ENCODE data around the gene MED15. TPM values are rescaled to one million over a fixed set of nuclear protein-coding genes. Genes with fewer than 3 reads are reported as not detected.
"Not testable (repeated sequence)": the region's sequence is repeated elsewhere in the genome, so short reads cannot be mapped to it uniquely, and the experiment has no call there.

MED15 gene
- total RNA-seq, 2 experiments from 2014 or later = 94.7 to 108 TPM

GRCh38 chr22:20588843-20589581 lies 81.6 kb downstream of the MED15 start:
- peaks cover 4% of the 10 kb centered on the region for H3K36me3 Mint-ChIP-seq (ENCODE audit: low read depth)
- no peak overlapping the region for H3K4me3 Mint-ChIP-seq
- CTCF ChIA-PET = no interaction called here
- intact Hi-C loops (cut with micrococcal nuclease) = no loop called here
- no peaks in the 10 kb centered on the region for H3K9me3 Mint-ChIP-seq
- no peak overlapping the region for H3K27ac Mint-ChIP-seq
- DNase-seq = no peak
- H3K4me1 Mint-ChIP-seq (ENCODE audit: low read depth) = peaks cover 5% of the 10 kb centered on the region
- no peaks in the 10 kb centered on the region for H3K27me3 Mint-ChIP-seq (ENCODE audit: low read depth)

GRCh38 chr22:20589614-20590476 lies 82.4 kb downstream of the MED15 start:
- Mint-ChIP-seq H3K4me1 (ENCODE audit: low read depth) (peaks cover 5% of the 10 kb centered on the region), H3K4me3 (no peak overlapping the region), H3K27me3 (ENCODE audit: low read depth) (no peaks in the 10 kb centered on the region), H3K27ac (no peak overlapping the region), H3K9me3 (no peaks in the 10 kb centered on the region), H3K36me3 (ENCODE audit: low read depth) (peaks cover under 1% of the 10 kb centered on the region)
- intact Hi-C loops (cut with micrococcal nuclease) = no loop called here
- no peak for DNase-seq
- CTCF ChIA-PET = interaction anchor here (1.1 kb wide), 1 partner anchor 26 kb away, joined by 3 read pairs; no protein-coding TSS in a partner anchor

GRCh38 chr22:20590477-20591294 lies 83.3 kb downstream of the MED15 start:
- peaks cover 5% of the 10 kb centered on the region for H3K4me1 Mint-ChIP-seq (ENCODE audit: low read depth)
- DNase-seq = no peak
- no peak overlapping the region for H3K27ac Mint-ChIP-seq
- CTCF ChIA-PET = interaction anchor here (1.1 kb wide), 1 partner anchor 27 kb away, joined by 3 read pairs; no protein-coding TSS in a partner anchor
- H3K27me3 Mint-ChIP-seq (ENCODE audit: low read depth) = no peaks in the 10 kb centered on the region
- H3K9me3 Mint-ChIP-seq = no peaks in the 10 kb centered on the region
- no peak overlapping the region for H3K4me3 Mint-ChIP-seq
- intact Hi-C loops (cut with micrococcal nuclease) = no loop called here
- no peaks in the 10 kb centered on the region for H3K36me3 Mint-ChIP-seq (ENCODE audit: low read depth)

GRCh38 chr22:20591295-20591645 lies 83.9 kb downstream of the MED15 start:
- Mint-ChIP-seq H3K27me3 (ENCODE audit: low read depth) (no peaks in the 10 kb centered on the region), H3K4me1 (ENCODE audit: low read depth) (peaks cover 5% of the 10 kb centered on the region), H3K4me3 (no peak overlapping the region), H3K36me3 (ENCODE audit: low read depth) (no peaks in the 10 kb centered on the region), H3K27ac (no peak overlapping the region), H3K9me3 (no peaks in the 10 kb centered on the region)
- no peak for DNase-seq
- intact Hi-C loops (cut with micrococcal nuclease) = no loop called here
- CTCF ChIA-PET = no interaction called here

GRCh38 chr22:20591660-20592310 lies 84.4 kb downstream of the MED15 start:
- intact Hi-C loops (cut with micrococcal nuclease) = no loop called here
- DNase-seq = no peak
- H3K27me3 Mint-ChIP-seq (ENCODE audit: low read depth) = no peaks in the 10 kb centered on the region
- H3K27ac Mint-ChIP-seq = no peak overlapping the region
- H3K4me3 Mint-ChIP-seq = no peak overlapping the region
- H3K4me1 Mint-ChIP-seq (ENCODE audit: low read depth) = peaks cover 5% of the 10 kb centered on the region
- no peaks in the 10 kb centered on the region for H3K36me3 Mint-ChIP-seq (ENCODE audit: low read depth)
- H3K9me3 Mint-ChIP-seq = no peaks in the 10 kb centered on the region
- CTCF ChIA-PET = interaction anchor here (0.5 to 1.4 kb wide), 2 partner anchors 21 to 1308 kb away, joined by 3 to 6 read pairs; no protein-coding TSS in a partner anchor

- H3K36me3 Mint-ChIP-seq (ENCODE audit: low read depth); H3K4me1 Mint-ChIP-seq (ENCODE audit: low read depth); H3K27me3 Mint-ChIP-seq (ENCODE audit: low read depth); intact Hi-C loops (cut with micrococcal nuclease); DNase-seq; H3K4me3 Mint-ChIP-seq; H3K9me3 Mint-ChIP-seq; H3K27ac Mint-ChIP-seq: not testable (repeated sequence)
- CTCF ChIA-PET = interaction anchor here (1.4 to 1.8 kb wide), 2 partner anchors 11 to 22 kb away, joined by 3 to 8 read pairs; no protein-coding TSS in a partner anchor
Measured at GRCh38 chr22:20594038-20594437, 86.6 kb downstream of the MED15 start.

GRCh38 chr22:20594486-20594885 lies 87.1 kb downstream of the MED15 start:
- H3K36me3 Mint-ChIP-seq (ENCODE audit: low read depth); H3K27ac Mint-ChIP-seq; intact Hi-C loops (cut with micrococcal nuclease); H3K4me1 Mint-ChIP-seq (ENCODE audit: low read depth); H3K9me3 Mint-ChIP-seq; H3K4me3 Mint-ChIP-seq; H3K27me3 Mint-ChIP-seq (ENCODE audit: low read depth); DNase-seq: not testable (repeated sequence)
- CTCF ChIA-PET = interaction anchor here (1.4 to 1.8 kb wide), 2 partner anchors 11 to 22 kb away, joined by 3 to 8 read pairs; no protein-coding TSS in a partner anchor

GRCh38 chr22:20595461-20595860 lies 88.1 kb downstream of the MED15 start:
- Mint-ChIP-seq H3K27ac (no peak overlapping the region), H3K36me3 (ENCODE audit: low read depth) (no peaks in the 10 kb centered on the region), H3K27me3 (ENCODE audit: low read depth) (no peaks in the 10 kb centered on the region), H3K4me3 (no peak overlapping the region), H3K9me3 (no peaks in the 10 kb centered on the region), H3K4me1 (ENCODE audit: low read depth) (peaks cover 5% of the 10 kb centered on the region)
- DNase-seq = no peak
- CTCF ChIA-PET = interaction anchor here (0.6 to 1.8 kb wide), 2 partner anchors 10 to 178 kb away, joined by 5 to 8 read pairs; no protein-coding TSS in a partner anchor
- intact Hi-C loops (cut with micrococcal nuclease) = no loop called here

GRCh38 chr22:20599117-20599516 lies 91.7 kb downstream of the MED15 start:
- H3K27ac Mint-ChIP-seq = no peak overlapping the region
- H3K36me3 Mint-ChIP-seq (ENCODE audit: low read depth) = no peaks in the 10 kb centered on the region
- intact Hi-C loops (cut with micrococcal nuclease) = no loop called here
- H3K4me3 Mint-ChIP-seq = no peak overlapping the region
- no peaks in the 10 kb centered on the region for H3K27me3 Mint-ChIP-seq (ENCODE audit: low read depth)
- CTCF ChIA-PET = interaction anchor here (0.5 to 0.6 kb wide), 2 partner anchors 25 to 89 kb away, joined by 3 read pairs; no protein-coding TSS in a partner anchor
- H3K4me1 Mint-ChIP-seq (ENCODE audit: low read depth) = no peaks in the 10 kb centered on the region
- H3K9me3 Mint-ChIP-seq = no peaks in the 10 kb centered on the region
- DNase-seq = no peak

GRCh38 chr22:20600137-20600673 lies 92.8 kb downstream of the MED15 start:
- CTCF ChIA-PET = no interaction called here
- no peaks in the 10 kb centered on the region for H3K9me3 Mint-ChIP-seq
- no peak overlapping the region for H3K27ac Mint-ChIP-seq

GRCh38 chr22:20601308-20601707 lies 93.9 kb downstream of the MED15 start:
- no peaks in the 10 kb centered on the region for H3K27me3 Mint-ChIP-seq (ENCODE audit: low read depth)
- no peak overlapping the region for H3K27ac Mint-ChIP-seq
- no peak for DNase-seq
- peaks cover 8% of the 10 kb centered on the region for H3K4me1 Mint-ChIP-seq (ENCODE audit: low read depth)
- H3K9me3 Mint-ChIP-seq = no peaks in the 10 kb centered on the region
- intact Hi-C loops (cut with micrococcal nuclease) = no loop called here
- CTCF ChIA-PET = interaction anchor here (0.7 to 1.6 kb wide), 2 partner anchors 43 to 182 kb away, joined by 4 read pairs; no protein-coding TSS in a partner anchor
- no peak overlapping the region for H3K4me3 Mint-ChIP-seq
- H3K36me3 Mint-ChIP-seq (ENCODE audit: low read depth) = no peaks in the 10 kb centered on the region

More at GRCh38 chr22:20600137-20600673, 92.8 kb downstream of the MED15 start:
- H3K36me3 Mint-ChIP-seq (ENCODE audit: low read depth) = no peaks in the 10 kb centered on the region
- intact Hi-C loops (cut with micrococcal nuclease) = no loop called here
- DNase-seq = no peak
- no peaks in the 10 kb centered on the region for H3K4me1 Mint-ChIP-seq (ENCODE audit: low read depth)
- H3K27me3 Mint-ChIP-seq (ENCODE audit: low read depth) = no peaks in the 10 kb centered on the region
- no peak overlapping the region for H3K4me3 Mint-ChIP-seq
